22Rv1 (cell line): Measurements from ENCODE around the gene GATAD2B.

Source experiments
- H3K27ac ChIP-seq: fragments of 450-650 bp; 2 replicates; pipeline ENCODE4 v1.5.1; 2017
- ZFX ChIP-seq: fragments of 450-650 bp; IDR thresholded peaks from 2 replicates; pipeline ENCODE4 v1.6.1; 2017; ENCODE audit warnings: antibody characterized with exemption, borderline replicate concordance
- TF ChIP-seq, protein P1 (sequence below): fragments of 450-650 bp; IDR thresholded peaks from 2 replicates; pipeline ENCODE4 v1.5.1; 2017; ENCODE audit warnings: mild to moderate bottlenecking

Gene GATAD2B

DNA sequence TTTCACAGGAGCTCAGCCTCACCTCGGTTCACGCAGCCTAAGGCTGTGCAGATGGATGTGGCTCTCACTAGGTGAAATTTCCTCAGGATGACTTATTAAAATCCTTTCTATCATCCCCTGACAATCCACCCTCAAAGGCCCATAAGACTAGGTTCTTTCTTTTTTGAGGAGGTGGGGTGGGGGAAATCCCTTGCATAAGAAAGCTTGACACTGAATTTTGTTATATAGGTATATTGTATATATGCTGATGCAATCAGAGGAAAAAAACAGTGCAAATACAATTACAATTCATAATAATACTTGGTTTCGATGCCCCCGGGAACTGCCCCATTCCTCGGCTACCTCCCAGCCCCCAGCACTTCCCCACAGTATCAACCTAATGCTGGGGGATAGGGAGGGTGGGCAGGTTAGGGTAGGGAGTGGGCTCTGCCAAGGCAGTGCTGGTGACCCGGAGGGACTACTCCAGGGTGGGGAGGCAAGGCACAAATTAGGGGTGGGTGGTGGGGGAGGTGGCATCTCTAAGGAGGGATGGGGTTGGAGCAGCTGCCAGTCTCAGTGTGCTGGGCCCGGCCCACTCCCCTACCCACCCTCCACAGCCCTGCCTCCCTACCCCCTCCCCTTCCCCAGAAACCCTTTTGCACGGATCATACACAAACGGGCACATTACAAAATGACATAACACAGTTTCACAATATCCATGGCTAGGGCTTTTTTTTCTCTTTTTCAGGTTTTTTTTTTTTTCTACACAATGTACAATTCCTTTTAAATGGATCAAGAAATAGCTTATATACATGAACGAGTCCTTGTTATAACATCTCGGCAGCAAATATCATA lies 116.7 kb downstream of the GATAD2B start:
- H3K27ac ChIP-seq: peak overlapping the region; percentile 14; the same call in 1 of the 2 replicates
- TF ChIP-seq, protein P1, sequence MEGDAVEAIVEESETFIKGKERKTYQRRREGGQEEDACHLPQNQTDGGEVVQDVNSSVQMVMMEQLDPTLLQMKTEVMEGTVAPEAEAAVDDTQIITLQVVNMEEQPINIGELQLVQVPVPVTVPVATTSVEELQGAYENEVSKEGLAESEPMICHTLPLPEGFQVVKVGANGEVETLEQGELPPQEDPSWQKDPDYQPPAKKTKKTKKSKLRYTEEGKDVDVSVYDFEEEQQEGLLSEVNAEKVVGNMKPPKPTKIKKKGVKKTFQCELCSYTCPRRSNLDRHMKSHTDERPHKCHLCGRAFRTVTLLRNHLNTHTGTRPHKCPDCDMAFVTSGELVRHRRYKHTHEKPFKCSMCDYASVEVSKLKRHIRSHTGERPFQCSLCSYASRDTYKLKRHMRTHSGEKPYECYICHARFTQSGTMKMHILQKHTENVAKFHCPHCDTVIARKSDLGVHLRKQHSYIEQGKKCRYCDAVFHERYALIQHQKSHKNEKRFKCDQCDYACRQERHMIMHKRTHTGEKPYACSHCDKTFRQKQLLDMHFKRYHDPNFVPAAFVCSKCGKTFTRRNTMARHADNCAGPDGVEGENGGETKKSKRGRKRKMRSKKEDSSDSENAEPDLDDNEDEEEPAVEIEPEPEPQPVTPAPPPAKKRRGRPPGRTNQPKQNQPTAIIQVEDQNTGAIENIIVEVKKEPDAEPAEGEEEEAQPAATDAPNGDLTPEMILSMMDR: no peak
- TF ChIP-seq ZFX: no peak

DNA sequence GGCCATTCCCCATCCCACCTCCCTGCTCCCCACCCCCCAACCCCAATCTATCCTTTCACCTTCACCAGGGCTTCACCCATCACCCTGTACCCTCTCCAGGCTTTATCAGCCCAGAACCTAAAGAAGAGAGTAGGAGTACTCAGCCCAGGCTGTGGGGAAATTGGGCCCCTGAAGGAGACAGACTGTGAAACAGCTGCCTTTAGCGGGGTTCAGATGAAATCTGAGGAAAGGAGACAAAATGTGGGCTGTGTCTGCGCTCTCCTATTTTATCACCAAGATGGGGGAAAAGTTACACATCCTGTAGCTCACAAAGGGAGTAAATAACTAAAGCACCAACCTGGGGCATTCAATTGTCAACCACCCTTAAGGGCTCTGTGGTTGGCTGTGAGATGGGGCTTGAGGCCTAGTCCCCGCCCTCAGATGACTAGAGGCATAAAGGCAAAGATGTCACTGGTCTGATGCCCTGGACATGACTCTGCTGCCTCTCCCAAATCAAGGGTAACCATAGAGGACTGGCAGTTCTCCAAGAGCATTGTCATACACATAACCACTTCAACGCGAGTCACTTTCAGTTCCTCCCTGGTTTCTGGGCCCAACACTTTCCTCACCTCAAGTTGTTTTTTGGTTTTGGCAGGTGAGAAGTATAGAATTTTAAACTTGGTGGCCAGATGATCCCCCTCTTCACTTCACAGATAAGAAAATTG lies 117.6 kb downstream of the GATAD2B start:
- H3K27ac ChIP-seq: no peak overlapping the region
- TF ChIP-seq ZFX: no peak
- TF ChIP-seq, protein P1: no peak

DNA sequence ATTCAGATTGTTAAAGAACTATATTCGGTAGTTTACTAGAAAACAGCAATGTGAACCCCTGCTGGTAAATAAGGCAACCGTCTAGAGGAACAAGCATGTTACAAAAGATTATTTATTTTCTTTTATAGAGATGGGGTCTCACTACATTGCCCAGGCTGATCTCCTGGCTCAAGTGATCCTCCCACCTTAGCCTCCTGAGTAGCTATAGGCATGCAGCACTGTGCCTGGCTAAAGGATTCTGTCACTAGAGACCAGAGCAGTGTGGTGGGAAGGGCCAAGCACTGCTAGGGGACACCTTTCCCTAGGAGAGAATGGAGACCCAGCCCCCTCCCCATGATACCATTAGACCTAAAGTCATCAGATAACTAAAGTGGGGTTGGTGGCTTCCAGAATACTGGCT lies 118.7 kb downstream of the GATAD2B start:
- TF ChIP-seq ZFX: no peak
- TF ChIP-seq, protein P1: no peak
- peak overlapping the region; percentile 10; the same call in 1 of the 2 replicates for H3K27ac ChIP-seq

DNA sequence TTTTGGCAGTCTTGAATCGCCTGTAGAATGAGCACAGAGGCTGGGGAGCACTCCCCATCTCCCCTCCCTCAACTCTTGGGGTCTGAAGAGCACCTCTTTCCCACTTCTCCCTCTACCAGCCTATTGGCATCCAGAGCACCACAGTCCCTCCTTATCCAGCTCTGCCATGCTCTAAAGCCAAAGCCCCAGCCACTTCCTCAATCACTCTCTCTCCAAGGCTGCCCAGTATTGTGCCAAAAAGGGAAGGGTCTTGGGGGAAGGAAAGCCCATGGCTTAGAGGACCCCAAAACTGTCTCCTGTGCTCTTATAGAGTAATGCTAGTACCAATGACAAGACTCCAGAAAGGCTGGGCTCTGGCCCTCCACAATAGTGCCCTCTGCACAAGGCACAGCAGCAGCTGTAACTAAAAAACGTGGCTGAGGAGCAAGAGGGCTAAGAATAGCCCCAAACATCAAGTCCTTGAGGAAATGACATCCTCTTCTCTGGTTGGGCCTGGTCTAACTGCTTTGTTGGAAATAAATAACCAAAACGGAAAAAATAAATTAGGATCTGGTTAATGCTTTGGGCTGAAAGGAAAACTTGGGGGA lies 119.2 kb downstream of the GATAD2B start:
- H3K27ac ChIP-seq: no peak overlapping the region
- TF ChIP-seq ZFX: no peak
- TF ChIP-seq, protein P1: no peak

DNA sequence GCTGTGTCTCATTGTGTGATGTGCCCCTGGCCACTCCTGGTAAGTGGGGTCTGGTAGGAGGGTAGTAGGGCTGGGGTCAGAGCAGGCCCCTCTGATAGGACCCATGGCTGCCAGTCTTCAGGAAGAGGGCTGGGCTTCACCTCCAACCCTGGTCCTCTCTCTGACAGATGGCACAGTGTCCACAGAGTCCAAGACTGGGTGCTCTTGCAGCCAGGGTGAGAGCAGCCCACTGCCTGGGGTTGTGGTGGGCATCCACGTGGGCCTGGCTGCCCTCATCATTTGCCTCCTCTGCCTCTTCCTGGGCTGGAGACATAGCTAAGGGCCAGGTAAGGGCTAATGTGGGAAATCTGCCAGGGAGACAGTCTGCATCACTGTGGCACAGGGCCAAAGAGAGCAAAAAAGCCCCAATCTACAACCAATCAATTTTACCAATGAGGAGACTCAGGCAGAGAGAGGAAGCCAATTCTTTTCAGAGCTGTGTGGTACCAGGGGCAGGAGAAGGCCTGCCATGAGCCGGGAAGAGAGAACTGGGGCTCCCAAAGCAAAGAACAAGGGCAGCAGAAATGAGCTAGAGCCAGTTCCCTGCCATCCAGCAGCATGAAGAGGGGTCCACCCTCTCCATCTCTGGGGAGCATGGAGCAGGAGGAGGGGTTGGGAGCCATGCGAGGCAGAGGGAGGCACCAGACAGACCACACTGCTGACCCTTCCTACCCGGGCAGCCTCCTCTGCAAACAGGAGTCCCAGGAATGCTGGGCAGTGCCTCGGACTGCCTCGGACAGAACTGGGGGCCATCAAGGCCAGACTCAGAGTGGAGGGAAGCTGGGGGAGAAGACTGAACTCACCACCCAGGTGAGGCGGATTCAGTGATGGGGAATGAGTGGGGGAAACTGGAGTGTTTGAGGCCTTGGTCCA lies 120.7 kb downstream of the GATAD2B start:
- H3K27ac ChIP-seq: no peak overlapping the region
- TF ChIP-seq, protein P1: no peak
- no peak for TF ChIP-seq ZFX

DNA sequence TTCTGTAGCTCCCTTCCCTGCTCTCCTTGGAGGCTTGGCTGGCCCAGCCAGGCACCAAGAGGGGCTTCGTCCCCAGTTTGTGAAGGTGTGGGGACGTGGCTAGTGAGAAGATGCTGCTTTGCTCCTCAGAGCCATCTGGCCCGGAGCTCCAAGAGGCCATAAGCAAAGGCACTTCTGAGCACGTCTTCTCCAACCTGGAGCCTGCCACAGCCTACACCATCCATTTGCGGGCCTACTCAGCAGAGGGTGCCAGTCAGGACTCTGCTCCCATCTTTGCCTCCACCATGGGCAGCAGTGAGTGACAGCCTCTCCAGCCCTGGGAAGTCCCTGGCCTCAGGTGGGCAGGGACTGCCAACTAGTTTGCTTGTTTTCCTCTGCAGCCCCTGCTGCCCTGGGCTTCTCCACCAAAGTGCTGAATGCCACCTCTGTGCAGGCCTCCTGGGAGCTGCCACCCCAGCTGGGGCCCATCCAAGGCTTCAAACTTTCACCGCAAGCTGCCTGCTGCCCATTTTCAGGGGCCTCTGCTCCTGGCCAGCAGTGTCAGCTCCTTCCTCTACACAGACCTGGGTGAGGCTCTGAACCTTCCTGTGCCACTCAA lies 121.6 kb downstream of the GATAD2B start:
- no peak overlapping the region for H3K27ac ChIP-seq

More for the DNA sequence above, 121.6 kb downstream of the GATAD2B start:
- TF ChIP-seq ZFX: no peak
